ENCODE results near the gene LAMC1.

DNA sequence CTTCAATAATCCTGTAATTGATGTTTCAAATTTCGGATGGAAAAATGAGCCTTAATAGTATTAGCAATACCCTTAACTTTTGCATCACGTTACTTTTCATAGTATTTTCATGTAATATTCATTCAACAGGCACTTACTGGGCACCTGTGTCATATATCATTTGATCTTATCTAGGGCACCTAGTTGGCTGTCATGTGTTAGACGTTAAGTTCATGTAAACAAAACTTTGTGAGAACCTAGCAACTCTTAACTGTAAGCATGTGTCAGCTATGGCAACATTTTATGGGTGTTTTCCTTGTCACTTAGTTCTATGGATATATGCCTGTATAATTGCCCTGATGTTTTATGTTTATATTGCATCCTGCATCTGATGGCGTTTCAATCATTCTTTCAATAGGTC, 163.6 kb downstream of the LAMC1 start:
- TF ChIP-seq CTCF (IDR thresholded peaks at IDR 0.05; ENCODE audit: poor library complexity, severe bottlenecking): no peak
- no peak for TF ChIP-seq REST (IDR thresholded peaks at IDR 0.05; ENCODE audit: borderline replicate concordance)

All from neural cell (in vitro differentiated cells).